ENCODE results near the gene RXFP1. TPM values are rescaled to one million over a fixed set of nuclear protein-coding genes. Genes with fewer than 3 reads are reported as not detected.

Gene RXFP1
- 8.5 TPM for polyA plus RNA-seq (2013)

DNA sequence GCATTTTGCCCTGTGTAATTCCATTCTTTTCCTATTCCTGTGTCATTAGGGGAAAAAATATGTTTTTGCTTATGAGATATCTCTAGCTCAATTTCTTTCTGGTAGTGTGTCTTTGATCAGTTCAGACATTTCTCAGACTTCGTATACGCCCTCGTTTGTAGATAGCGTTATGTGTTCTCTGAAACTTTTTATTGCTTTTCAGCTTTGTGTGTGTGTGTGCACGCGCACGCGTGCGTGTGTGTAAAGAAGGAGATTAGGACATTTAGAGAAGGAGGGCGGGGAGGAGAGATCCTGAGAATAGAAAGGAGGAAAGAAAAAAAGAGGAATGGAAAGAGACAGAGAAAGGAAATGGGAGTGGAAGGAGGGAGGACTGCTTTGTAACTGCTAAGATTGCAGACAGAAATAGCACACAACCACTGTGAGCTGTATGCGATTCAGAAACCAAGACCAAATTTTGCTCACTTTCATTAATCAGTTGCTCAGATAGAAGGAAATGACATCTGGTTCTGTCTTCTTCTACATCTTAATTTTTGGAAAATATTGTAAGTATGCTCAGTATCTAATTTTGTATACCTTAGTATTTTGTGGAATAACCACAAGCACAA lies at the start of gene RXFP1:
RXFP1 (plus strand) TSS at position 399 of the 605 bp plus-strand sequence; CDS start at position 494, 95 bp downstream.
- CTCF ChIA-PET, result no interaction called here

DNA sequence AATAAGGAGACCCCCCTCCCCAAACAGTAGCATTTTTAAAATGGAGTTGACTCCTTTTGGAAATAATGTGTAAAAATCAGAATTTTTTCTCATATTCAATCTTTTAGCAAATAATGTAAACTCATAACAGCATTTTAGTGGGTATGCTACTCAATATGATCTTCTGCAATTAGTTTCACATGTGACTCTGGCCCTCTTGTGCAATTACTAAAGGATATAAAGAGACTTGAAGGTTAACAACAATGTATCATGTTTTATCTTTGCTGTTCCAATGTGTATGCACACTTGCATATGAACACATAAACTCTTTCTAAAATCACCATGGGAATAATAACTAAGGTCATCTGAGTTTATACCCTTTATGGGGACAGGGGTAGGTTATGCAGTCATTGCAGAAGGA lies 39.9 kb upstream of the RXFP1 start:
- DNase-seq, result no peak
- Histone ChIP-seq H3K36me3 (ENCODE audit: control insufficient read depth in 4 of 4, insufficient read depth in 4 of 4, low read length in 3 of 4) (no peaks in the 10 kb centered on the region), H3K4me3 (ENCODE audit: control insufficient read depth in 1 of 7, extremely low read depth in 1 of 7, insufficient read depth in 4 of 7, low read depth in 2 of 7, low read length in 6 of 7) (no peak overlapping the region), H3K27me3 (replicated peaks in 2 of 5; ENCODE audit: control insufficient read depth in 4 of 5, insufficient read depth in 5 of 5, low read length in 4 of 5) (no peaks in the 10 kb centered on the region), H3K27ac (ENCODE audit: insufficient read depth in 1 of 2, low read depth in 1 of 2, low read length in 2 of 2, poor library complexity in 1 of 2, severe bottlenecking in 2 of 2) (no peak overlapping the region), H3K4me1 (ENCODE audit: control extremely low read depth in 1 of 4, control insufficient read depth in 4 of 4, insufficient read depth in 4 of 4, low read length in 3 of 4) (peaks cover 0 to 4% (median 0%) of the 10 kb centered on the region in 4 experiments), H3K9me3 (ENCODE audit: control extremely low read depth in 1 of 5, control insufficient read depth in 4 of 5, insufficient read depth in 2 of 5, low read depth in 1 of 5, low read length in 4 of 5) (peaks cover 0 to 1% (median 0%) of the 10 kb centered on the region in 5 experiments)
- POLR2A ChIA-PET, result no interaction called here
- CTCF ChIA-PET, result no interaction called here

More for the DNA sequence above, at the start of gene RXFP1:
- H3K36me3 ChIP-seq (ENCODE audit: control insufficient read depth in 4 of 4, insufficient read depth in 4 of 4, low read length in 3 of 4), result no peaks in the 10 kb centered on the region
- 100% methylated on average over 6 of the region's 11 CpGs for WGBS (ENCODE audit: insufficient coverage)
- no peak within 1 kb of the TSS for H3K4me3 ChIP-seq (ENCODE audit: control insufficient read depth in 1 of 7, extremely low read depth in 1 of 7, insufficient read depth in 4 of 7, low read depth in 2 of 7, low read length in 6 of 7)
- DNase-seq, result no peak
- H3K27ac ChIP-seq (ENCODE audit: insufficient read depth in 1 of 2, low read depth in 1 of 2, low read length in 2 of 2, poor library complexity in 1 of 2, severe bottlenecking in 2 of 2), result no peak within 1 kb of the TSS
- no peaks in the 10 kb centered on the region for H3K9me3 ChIP-seq (ENCODE audit: control extremely low read depth in 1 of 5, control insufficient read depth in 4 of 5, insufficient read depth in 2 of 5, low read depth in 1 of 5, low read length in 4 of 5)
- no peaks in the 10 kb centered on the region for H3K27me3 ChIP-seq (replicated peaks in 2 of 5; ENCODE audit: control insufficient read depth in 4 of 5, insufficient read depth in 5 of 5, low read length in 4 of 5)
- peaks cover 0 to 5% (median 1%) of the 10 kb centered on the region in 4 experiments for H3K4me1 ChIP-seq (ENCODE audit: control extremely low read depth in 1 of 4, control insufficient read depth in 4 of 4, insufficient read depth in 4 of 4, low read length in 3 of 4)
- POLR2A ChIA-PET, result no interaction called here

DNA sequence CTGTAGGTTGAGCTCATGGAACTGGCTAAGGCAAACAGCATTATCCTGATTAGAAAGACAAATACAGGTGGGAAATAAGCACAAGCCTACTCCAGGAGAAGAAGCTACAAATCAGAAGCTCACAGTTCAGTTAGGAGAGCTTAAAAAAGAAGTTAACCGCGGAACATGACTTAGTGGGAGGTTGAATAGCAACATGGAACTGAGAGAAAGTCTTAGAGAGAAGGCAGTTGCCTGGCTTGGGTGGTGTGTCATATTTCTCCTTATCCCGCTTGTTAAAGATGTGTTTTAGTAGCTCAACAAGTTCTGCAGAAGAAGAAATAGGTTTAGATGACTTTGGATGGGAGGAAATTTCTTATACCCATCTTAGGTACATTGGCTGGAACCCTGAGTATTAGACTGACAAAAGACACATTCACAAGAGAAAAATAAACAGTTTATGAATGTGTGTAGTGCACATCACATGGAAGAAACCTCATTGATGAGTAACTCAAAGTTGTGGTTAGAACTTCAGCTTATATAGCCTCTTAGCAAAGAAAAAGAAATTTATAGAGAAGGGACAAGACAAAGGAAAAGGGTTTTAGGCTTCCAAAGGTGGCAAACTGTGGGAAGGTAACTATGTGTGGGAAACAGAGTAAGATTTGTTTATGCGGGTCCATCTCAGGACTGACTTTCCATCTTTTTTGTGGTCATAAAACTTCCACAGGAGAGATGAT lies 37.4 kb upstream of the RXFP1 start:
- peaks cover 0 to 6% (median 0%) of the 10 kb centered on the region in 5 experiments for H3K9me3 ChIP-seq (ENCODE audit: control extremely low read depth in 1 of 5, control insufficient read depth in 4 of 5, insufficient read depth in 2 of 5, low read depth in 1 of 5, low read length in 4 of 5)
- DNase-seq, result peak in 2 of 3 donors; percentile 14 to 46
- H3K4me1 ChIP-seq (ENCODE audit: control extremely low read depth in 1 of 4, control insufficient read depth in 4 of 4, insufficient read depth in 4 of 4, low read length in 3 of 4), result peaks cover 0 to 4% (median 0%) of the 10 kb centered on the region in 4 experiments
- H3K4me3 ChIP-seq (ENCODE audit: control insufficient read depth in 1 of 7, extremely low read depth in 1 of 7, insufficient read depth in 4 of 7, low read depth in 2 of 7, low read length in 6 of 7), result no peak overlapping the region
- CTCF ChIA-PET, result interaction anchor here (0.8 to 1.4 kb wide), 2 partner anchors 12 to 144 kb away, joined by 3 read pairs; no protein-coding TSS in a partner anchor
- no peaks in the 10 kb centered on the region for H3K36me3 ChIP-seq (ENCODE audit: control insufficient read depth in 4 of 4, insufficient read depth in 4 of 4, low read length in 3 of 4)
- no peaks in the 10 kb centered on the region for H3K27me3 ChIP-seq (replicated peaks in 2 of 5; ENCODE audit: control insufficient read depth in 4 of 5, insufficient read depth in 5 of 5, low read length in 4 of 5)
- WGBS (ENCODE audit: insufficient coverage), result 63% methylated on average over 3 of the region's 4 CpGs
- no peak overlapping the region for H3K27ac ChIP-seq (ENCODE audit: insufficient read depth in 1 of 2, low read depth in 1 of 2, low read length in 2 of 2, poor library complexity in 1 of 2, severe bottlenecking in 2 of 2)
- POLR2A ChIA-PET, result interaction anchor here (0.5 kb wide), 1 partner anchor 121 kb away, joined by 3 read pairs; no protein-coding TSS in a partner anchor

DNA sequence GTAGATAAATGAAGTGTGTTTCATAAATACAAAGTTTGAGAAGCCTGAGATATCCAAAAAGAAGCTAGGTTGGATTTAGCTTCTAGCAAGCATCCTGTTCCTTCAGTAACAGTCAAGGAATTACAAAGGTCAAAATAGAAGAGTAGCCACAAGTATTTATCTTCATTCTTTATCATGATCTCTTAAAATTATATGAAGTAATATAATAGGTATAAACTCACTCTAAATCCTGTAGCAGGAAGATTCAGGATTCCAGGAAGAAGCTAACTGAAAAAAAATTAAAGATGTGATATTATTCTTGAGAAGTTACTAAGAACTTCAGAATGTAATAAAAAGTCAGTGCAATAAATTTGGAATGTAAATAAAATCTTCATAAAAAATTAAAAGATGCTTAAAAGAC lies 31.1 kb upstream of the RXFP1 start:
- DNase-seq, result no peak
- Histone ChIP-seq H3K4me1 (ENCODE audit: control extremely low read depth in 1 of 4, control insufficient read depth in 4 of 4, insufficient read depth in 4 of 4, low read length in 3 of 4) (no peaks in the 10 kb centered on the region), H3K9me3 (ENCODE audit: control extremely low read depth in 1 of 5, control insufficient read depth in 4 of 5, insufficient read depth in 2 of 5, low read depth in 1 of 5, low read length in 4 of 5) (peaks cover 0 to 6% (median 0%) of the 10 kb centered on the region in 5 experiments), H3K27ac (ENCODE audit: insufficient read depth in 1 of 2, low read depth in 1 of 2, low read length in 2 of 2, poor library complexity in 1 of 2, severe bottlenecking in 2 of 2) (no peak overlapping the region), H3K4me3 (ENCODE audit: control insufficient read depth in 1 of 7, extremely low read depth in 1 of 7, insufficient read depth in 4 of 7, low read depth in 2 of 7, low read length in 6 of 7) (no peak overlapping the region), H3K27me3 (replicated peaks in 2 of 5; ENCODE audit: control insufficient read depth in 4 of 5, insufficient read depth in 5 of 5, low read length in 4 of 5) (no peaks in the 10 kb centered on the region), H3K36me3 (ENCODE audit: control insufficient read depth in 4 of 4, insufficient read depth in 4 of 4, low read length in 3 of 4) (no peaks in the 10 kb centered on the region)
- CTCF ChIA-PET, result no interaction called here
- POLR2A ChIA-PET, result no interaction called here

DNA sequence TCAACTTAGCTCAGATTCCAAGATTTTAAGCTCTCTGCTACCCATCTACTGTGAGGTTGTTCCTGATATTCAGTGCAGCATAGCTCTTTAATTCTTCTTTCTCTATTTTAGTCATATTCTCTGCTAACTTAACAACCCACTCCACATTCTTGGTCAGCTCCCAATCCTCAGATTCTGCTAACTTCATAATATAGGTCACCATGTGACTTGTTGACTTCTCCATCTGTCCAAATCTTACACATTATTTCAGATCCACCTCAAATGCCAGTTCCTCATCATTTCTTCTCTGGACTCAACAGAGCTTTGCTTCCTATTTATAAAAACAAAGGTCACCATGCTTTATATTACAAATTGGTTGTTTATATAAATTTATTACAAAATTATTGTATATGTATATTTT lies 29.3 kb upstream of the RXFP1 start:
- Histone ChIP-seq H3K4me3 (ENCODE audit: control insufficient read depth in 1 of 7, extremely low read depth in 1 of 7, insufficient read depth in 4 of 7, low read depth in 2 of 7, low read length in 6 of 7) (no peak overlapping the region), H3K36me3 (ENCODE audit: control insufficient read depth in 4 of 4, insufficient read depth in 4 of 4, low read length in 3 of 4) (no peaks in the 10 kb centered on the region), H3K27me3 (replicated peaks in 2 of 5; ENCODE audit: control insufficient read depth in 4 of 5, insufficient read depth in 5 of 5, low read length in 4 of 5) (no peaks in the 10 kb centered on the region), H3K9me3 (ENCODE audit: control extremely low read depth in 1 of 5, control insufficient read depth in 4 of 5, insufficient read depth in 2 of 5, low read depth in 1 of 5, low read length in 4 of 5) (no peaks in the 10 kb centered on the region), H3K4me1 (ENCODE audit: control extremely low read depth in 1 of 4, control insufficient read depth in 4 of 4, insufficient read depth in 4 of 4, low read length in 3 of 4) (no peaks in the 10 kb centered on the region), H3K27ac (ENCODE audit: insufficient read depth in 1 of 2, low read depth in 1 of 2, low read length in 2 of 2, poor library complexity in 1 of 2, severe bottlenecking in 2 of 2) (no peak overlapping the region)
- CTCF ChIA-PET, result interaction anchor here (0.7 kb wide), 1 partner anchor 23 kb away, joined by 3 read pairs; no protein-coding TSS in a partner anchor
- no peak for DNase-seq
- POLR2A ChIA-PET, result no interaction called here

DNA sequence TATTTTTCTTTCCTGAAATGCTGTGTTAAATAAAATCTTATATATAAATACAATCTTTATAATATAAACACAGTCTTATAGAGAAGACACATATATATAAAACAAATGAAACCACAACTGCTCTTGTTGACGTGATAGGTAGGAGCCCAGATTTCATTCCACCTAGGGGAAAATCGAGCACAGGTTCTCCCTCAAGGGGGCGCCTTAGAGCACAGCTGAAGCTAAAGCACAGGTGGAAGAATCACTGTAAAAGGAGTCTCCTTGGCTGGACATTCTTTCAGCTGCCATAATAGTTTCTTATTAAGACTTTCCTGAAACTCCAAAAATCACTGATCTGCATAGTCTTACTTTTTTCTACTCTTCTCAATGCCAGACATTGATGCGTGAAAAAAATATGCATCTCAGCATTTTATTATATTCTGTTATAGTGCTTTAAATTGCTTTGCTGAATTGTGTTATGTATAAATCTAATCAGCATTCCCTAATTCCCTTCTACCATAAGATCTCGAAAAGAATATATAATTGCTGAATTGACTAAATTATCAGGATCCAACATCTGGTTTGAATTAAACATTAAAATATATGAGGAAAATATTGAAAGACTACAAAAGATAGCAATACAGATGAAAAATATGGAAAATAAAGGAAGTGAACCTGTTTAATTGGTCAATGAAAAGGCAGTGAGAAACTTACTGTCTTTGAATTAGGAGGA lies 25.5 kb upstream of the RXFP1 start:
- peak; percentile 16 to 36 (median 31) for DNase-seq
- POLR2A ChIA-PET, result no interaction called here

DNA sequence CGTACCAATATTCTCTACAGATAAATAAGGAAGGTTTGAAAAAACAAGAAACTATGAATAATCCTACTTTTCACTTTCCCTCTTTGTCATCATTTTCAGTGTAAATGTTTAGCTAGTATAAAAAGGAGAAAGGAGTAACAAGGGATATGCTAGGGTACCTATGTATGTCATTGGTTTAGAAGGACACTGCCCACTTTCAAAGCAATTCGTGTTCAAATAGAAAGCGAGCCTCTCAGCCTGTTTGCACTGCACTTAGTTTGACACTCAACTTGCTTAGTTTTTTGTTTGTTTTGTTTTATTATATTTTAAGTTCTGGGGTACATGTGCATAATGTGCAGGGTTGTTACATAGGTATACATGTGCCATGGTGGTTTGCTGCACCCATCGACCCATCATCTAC lies 21.6 kb upstream of the RXFP1 start:
- no peak for DNase-seq
- Histone ChIP-seq H3K27me3 (replicated peaks in 2 of 5; ENCODE audit: control insufficient read depth in 4 of 5, insufficient read depth in 5 of 5, low read length in 4 of 5) (no peaks in the 10 kb centered on the region), H3K9me3 (ENCODE audit: control extremely low read depth in 1 of 5, control insufficient read depth in 4 of 5, insufficient read depth in 2 of 5, low read depth in 1 of 5, low read length in 4 of 5) (peaks cover 0 to 3% (median 0%) of the 10 kb centered on the region in 5 experiments), H3K4me3 (ENCODE audit: control insufficient read depth in 1 of 7, extremely low read depth in 1 of 7, insufficient read depth in 4 of 7, low read depth in 2 of 7, low read length in 6 of 7) (no peak overlapping the region), H3K4me1 (ENCODE audit: control extremely low read depth in 1 of 4, control insufficient read depth in 4 of 4, insufficient read depth in 4 of 4, low read length in 3 of 4) (no peaks in the 10 kb centered on the region), H3K27ac (ENCODE audit: insufficient read depth in 1 of 2, low read depth in 1 of 2, low read length in 2 of 2, poor library complexity in 1 of 2, severe bottlenecking in 2 of 2) (no peak overlapping the region), H3K36me3 (ENCODE audit: control insufficient read depth in 4 of 4, insufficient read depth in 4 of 4, low read length in 3 of 4) (no peaks in the 10 kb centered on the region)
- ChIA-PET POLR2A (no interaction called here), CTCF (no interaction called here)
- no CpG with 5 or more reads among the region's 4 CpGs for WGBS (ENCODE audit: insufficient coverage)

More for the DNA sequence above, 25.5 kb upstream of the RXFP1 start:
- Histone ChIP-seq H3K27ac (ENCODE audit: insufficient read depth in 1 of 2, low read depth in 1 of 2, low read length in 2 of 2, poor library complexity in 1 of 2, severe bottlenecking in 2 of 2) (no peak overlapping the region), H3K9me3 (ENCODE audit: control extremely low read depth in 1 of 5, control insufficient read depth in 4 of 5, insufficient read depth in 2 of 5, low read depth in 1 of 5, low read length in 4 of 5) (no peaks in the 10 kb centered on the region), H3K36me3 (ENCODE audit: control insufficient read depth in 4 of 4, insufficient read depth in 4 of 4, low read length in 3 of 4) (no peaks in the 10 kb centered on the region), H3K4me1 (ENCODE audit: control extremely low read depth in 1 of 4, control insufficient read depth in 4 of 4, insufficient read depth in 4 of 4, low read length in 3 of 4) (no peaks in the 10 kb centered on the region), H3K4me3 (ENCODE audit: control insufficient read depth in 1 of 7, extremely low read depth in 1 of 7, insufficient read depth in 4 of 7, low read depth in 2 of 7, low read length in 6 of 7) (no peak overlapping the region), H3K27me3 (replicated peaks in 2 of 5; ENCODE audit: control insufficient read depth in 4 of 5, insufficient read depth in 5 of 5, low read length in 4 of 5) (no peaks in the 10 kb centered on the region)
- CTCF ChIA-PET, result interaction anchor here (0.6 to 2.9 kb wide), 12 partner anchors 12 to 131 kb away, joined by 3 to 9 read pairs (median 3); no protein-coding TSS in a partner anchor
- WGBS (ENCODE audit: insufficient coverage), result 31% methylated on average over 3 of the region's 5 CpGs
